GM12878 (cell line): ENCODE results near the gene CABLES1. TPM values are rescaled to one million over a fixed set of nuclear protein-coding genes. Genes with fewer than 3 reads are reported as not detected.

Source experiments
- ATAC-seq: fragments of 200-7000 bp; cut with Tn5 transposase; 3 replicates; pipeline ENCODE4 v1.9.1; 2020; ENCODE audit warnings: mild to moderate bottlenecking, moderate library complexity
- BruUV-seq: library from RNA; stranded (reverse); fragments of 400-500 nt; replicated peaks from 2 replicates; lab custom pipeline; 2021; lab: Mats Ljungman, UMichigan
- CTCF ChIA-PET: fragments of 300-600 bp; sonication (Branson Sonifier 250); formaldehyde crosslinking; extraction: SDS; loops from one replicate; lab custom pipeline; 2021; ENCODE audit warnings: inconsistent platforms; lab: Yijun Ruan, JAX
- POLR2A ChIA-PET: fragments of 350-600 bp; formaldehyde crosslinking; extraction: SDS; loops from one replicate; lab custom pipeline; 2021; ENCODE audit warnings: inconsistent platforms; lab: Charles Lee
- RAD21 ChIA-PET: fragments of 300-600 bp; sonication (Branson Sonifier 250); formaldehyde crosslinking; loops from one replicate; lab custom pipeline; 2023; ENCODE audit warnings: antibody characterized with exemption; ENCODE audit not compliant: unreplicated experiment; lab: Charles Lee
- SMC1A ChIA-PET: fragments of 300-600 bp; sonication (Branson Sonifier 250); formaldehyde crosslinking; loops from one replicate; lab custom pipeline; 2023; ENCODE audit not compliant: unreplicated experiment, uncharacterized antibody; lab: Charles Lee
- DNase-seq: peaks from one replicate; pipeline ENCODE4 v3.0.0-alpha.2; 2011; ENCODE audit warnings: low read depth, low spot score
- FAIRE-seq: peaks from 3 replicates; lab custom pipeline; 2011; peaks lifted over from hg19 to GRCh38; lab: Jason Lieb, UNC
- H2AFZ ChIP-seq: 2 replicates; pipeline ENCODE4 v1.6.0; 2011; ENCODE audit warnings: low read depth, low read length, control low read depth; ENCODE audit not compliant: control insufficient read depth
- H3K27ac ChIP-seq: 2 replicates; pipeline ENCODE4 v1.5.1; 2011; ENCODE audit warnings: control low read depth; ENCODE audit not compliant: control insufficient read depth, insufficient read depth
- H3K27me3 ChIP-seq, 2 experiments: replicated peaks in 1 of 2; 2 replicates each; pipeline versions ENCODE4 v1.6.0 to v1.6.1; 2011; ENCODE audit warnings: low read length in 1 of 2; ENCODE audit not compliant: control insufficient read depth in 2 of 2, insufficient read depth in 2 of 2
- H3K36me3 ChIP-seq, 2 experiments: 2 replicates each; pipeline ENCODE4 v1.5.1; 2011; ENCODE audit warnings: low read length in 1 of 2; ENCODE audit not compliant: control insufficient read depth in 2 of 2, insufficient read depth in 2 of 2
- H3K4me1 ChIP-seq: 2 replicates; pipeline ENCODE4 v1.6.1; 2011; ENCODE audit warnings: mild to moderate bottlenecking, low read length, moderate library complexity, mixed read lengths; ENCODE audit not compliant: control insufficient read depth, insufficient read depth
- H3K4me2 ChIP-seq: 2 replicates; pipeline ENCODE4 v1.6.0; 2011; ENCODE audit warnings: control low read depth; ENCODE audit not compliant: control insufficient read depth, insufficient read depth
- H3K4me3 ChIP-seq: fragments of 200-600 bp; sonication (generic); 2 replicates; pipeline ENCODE4 v1.5.1; 2016
- H3K79me2 ChIP-seq: 2 replicates; pipeline ENCODE4 v1.6.0; 2011; ENCODE audit warnings: low read length; ENCODE audit not compliant: control insufficient read depth, insufficient read depth
- H3K9ac ChIP-seq: 2 replicates; pipeline ENCODE4 v1.8.0; 2011; ENCODE audit warnings: low read length, control low read depth, mixed read lengths; ENCODE audit not compliant: control insufficient read depth, insufficient read depth
- H3K9me3 ChIP-seq: replicated peaks from 3 replicates; pipeline ENCODE4 v1.5.1; 2011; ENCODE audit warnings: mild to moderate bottlenecking, low read length; ENCODE audit not compliant: control insufficient read depth, insufficient read depth
- H4K20me1 ChIP-seq: 2 replicates; pipeline ENCODE4 v1.6.0; 2011; ENCODE audit not compliant: control insufficient read depth, insufficient read depth
- CHD2 ChIP-seq: IDR thresholded peaks from 2 replicates; pipeline ENCODE4 v1.6.1; 2011; ENCODE audit warnings: low read depth, low read length, improper control_type of control experiment, borderline replicate concordance
- GATAD2B ChIP-seq: fragments of 450-650 bp; conservative IDR thresholded peaks from 2 replicates; pipeline ENCODE4 v1.6.1; 2017; ENCODE audit warnings: low read depth, mild to moderate bottlenecking, moderate library complexity
- PAX8 ChIP-seq: fragments of 450-650 bp; IDR thresholded peaks from 2 replicates; pipeline ENCODE4 v1.6.1; 2017; ENCODE audit warnings: mild to moderate bottlenecking, moderate library complexity
- POLR2AphosphoS2 ChIP-seq: IDR thresholded peaks from 2 replicates; pipeline ENCODE4 v1.6.1; 2011; ENCODE audit warnings: low read depth, mild to moderate bottlenecking, low read length, improper control_type of control experiment, moderate library complexity
- SMAD1 ChIP-seq: fragments of 450-650 bp; IDR thresholded peaks from 2 replicates; pipeline ENCODE4 v1.6.1; 2018; ENCODE audit warnings: mild to moderate bottlenecking, low read depth; ENCODE audit not compliant: partially characterized antibody
- SMARCA5 ChIP-seq: fragments of 450-650 bp; IDR thresholded peaks from 2 replicates; pipeline ENCODE4 v1.6.1; 2017; ENCODE audit warnings: mild to moderate bottlenecking
- SREBF1 ChIP-seq: IDR thresholded peaks from 2 replicates; pipeline ENCODE4 v1.6.1; 2012; ENCODE audit warnings: mild to moderate bottlenecking, low read length
- WGBS: methylation state at CpG from one replicate; pipeline ENCODE4 v1.1.6; 2016; ENCODE audit warnings: low lambda C conversion rate; ENCODE audit not compliant: insufficient replicate concordance, insufficient coverage; ENCODE audit errors: missing lambda C conversion rate; 5-methylcytosine and 5-hydroxymethylcytosine counted together
- in situ Hi-C: fragments of 300-500 bp; cut with MboI; formaldehyde crosslinking; loops from 9 replicates; pipeline ENCODE4 v1.14.3; 2018; ENCODE audit warnings: mixed read lengths
- intact Hi-C: fragments of 100-400 bp; cut with micrococcal nuclease; formaldehyde crosslinking; loops from one replicate; pipeline ENCODE4 v1.14.2; 2022; ENCODE audit not compliant: unreplicated experiment
- polyA plus RNA-seq, 11 experiments: library from polyadenylated mRNA; depleted of rRNA in 4 of 11; unstranded in 6 of 11; stranded (reverse) in 5 of 11; fragments of >200 nt; fragmentation: Nextera tagmentation in 4 of 11; fragmentation: Illumina TruSeq in 1 of 11; extraction: Ambion mirVana in 4 of 11; extraction: Trizol in 1 of 11; gene quantifications; 1 replicate in 1 of 11; 2 replicates in 10 of 11; pipeline versions ENCODE4 v1.2.1 to v1.2.3, GENCODE V29; 2011 to 2016; ENCODE audit warnings: inconsistent platforms in 2 of 11, missing spikeins in 2 of 11, low read depth in 1 of 11
- total RNA-seq, 4 experiments: library from RNA; depleted of rRNA in 3 of 4; stranded (reverse); fragments of >200 nt in 3 of 4; fragmentation: Illumina TruSeq in 1 of 4; extraction: Trizol in 1 of 4; gene quantifications; 2 replicates each; pipeline versions ENCODE4 v1.2.1 to v1.2.3, GENCODE V29; 2013 to 2021
- TF ChIP-seq, protein P1 (sequence below): fragments of 150-350 bp; IDR thresholded peaks from 2 replicates; pipeline ENCODE4 v1.6.1; 2014; ENCODE audit warnings: mild to moderate bottlenecking, low read depth, low read length
- TF ChIP-seq, protein P2 (sequence below): fragments of 450-650 bp; IDR thresholded peaks from 2 replicates; pipeline ENCODE4 v1.6.1; 2017; ENCODE audit warnings: mild to moderate bottlenecking, low read depth, inconsistent platforms; ENCODE audit not compliant: poor library complexity, severe bottlenecking
- TF ChIP-seq, protein P3 (sequence below): fragments of 150-350 bp; IDR thresholded peaks from 2 replicates; pipeline ENCODE4 v1.6.1; 2016; ENCODE audit warnings: low read depth, low read length

The CABLES1 gene
- total and polyA plus RNA-seq, 10 of the 15 experiments (the other 5 are each of a cell fraction or from before 2014, with no cell fraction given), result 2.9 to 27.2 (median 8.2) TPM

DNA sequence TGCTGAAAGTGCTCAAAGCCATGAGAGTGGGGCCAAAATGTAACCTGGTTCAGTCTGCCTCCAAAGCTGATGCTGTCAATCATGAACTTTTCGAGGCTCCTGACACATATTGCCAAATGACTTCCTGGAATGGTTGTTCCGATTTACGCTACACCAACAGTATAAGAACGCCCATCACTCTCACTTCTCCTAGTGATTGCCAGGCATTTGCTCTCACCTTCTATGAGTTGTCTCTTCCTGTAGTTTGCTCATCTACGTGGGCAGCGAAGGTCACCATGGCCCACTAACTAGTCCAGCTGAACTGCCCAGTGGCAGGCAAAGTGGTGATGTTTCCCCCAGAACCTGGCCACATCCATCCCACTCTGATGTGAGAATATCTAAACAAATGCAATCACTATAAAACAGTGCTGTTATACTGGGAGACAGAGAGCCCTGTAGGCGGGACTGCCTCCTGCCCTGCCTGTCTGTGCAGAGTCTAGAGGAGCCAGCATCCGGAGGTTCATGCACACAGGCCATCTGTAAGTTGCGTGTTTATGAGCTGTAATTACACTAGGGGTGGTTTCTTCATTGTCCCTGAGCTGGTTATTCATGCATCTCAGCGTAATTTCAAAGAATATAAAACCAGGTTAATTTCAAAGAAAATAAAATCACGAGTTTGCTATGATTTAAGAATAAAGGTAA is 8.8 kb upstream of the CABLES1 start:
- RAD21 ChIA-PET, result interaction anchor here (0.8 to 3.5 kb wide), 4 partner anchors 97 to 285 kb away, joined by 3 to 9 read pairs (median 4); no protein-coding TSS in a partner anchor
- intact Hi-C loops, result no loop called here
- no peaks in the 10 kb centered on the region for H4K20me1 ChIP-seq
- POLR2A ChIA-PET, result no interaction called here
- H2AFZ ChIP-seq, result no peak overlapping the region
- H3K9me3 ChIP-seq, result no peaks in the 10 kb centered on the region
- H3K4me1 ChIP-seq, result no peaks in the 10 kb centered on the region
- no peak for DNase-seq
- no peak overlapping the region for H3K9ac ChIP-seq
- no peak for ATAC-seq
- CTCF ChIA-PET, result interaction anchor here (1.1 to 3.0 kb wide), 4 partner anchors 17 to 285 kb away, joined by 3 to 8 read pairs (median 4); no protein-coding TSS in a partner anchor
- H3K4me3 ChIP-seq, result no peak overlapping the region
- WGBS, result 44% methylated on average over 11 of the region's 11 CpGs
- H3K4me2 ChIP-seq, result no peak overlapping the region
- no TSS peak for BruUV-seq
- SMC1A ChIA-PET, result interaction anchor here (0.5 to 1.4 kb wide), 8 partner anchors 10 to 285 kb away, joined by 3 to 6 read pairs (median 3); no protein-coding TSS in a partner anchor
- no peak overlapping the region for H3K27ac ChIP-seq
- TF ChIP-seq SMARCA5 (no peak), PAX8 (no peak), SREBF1 (no peak), CHD2 (no peak), POLR2AphosphoS2 (no peak), SMAD1 (no peak), GATAD2B (no peak)
- TF ChIP-seq, protein P1, sequence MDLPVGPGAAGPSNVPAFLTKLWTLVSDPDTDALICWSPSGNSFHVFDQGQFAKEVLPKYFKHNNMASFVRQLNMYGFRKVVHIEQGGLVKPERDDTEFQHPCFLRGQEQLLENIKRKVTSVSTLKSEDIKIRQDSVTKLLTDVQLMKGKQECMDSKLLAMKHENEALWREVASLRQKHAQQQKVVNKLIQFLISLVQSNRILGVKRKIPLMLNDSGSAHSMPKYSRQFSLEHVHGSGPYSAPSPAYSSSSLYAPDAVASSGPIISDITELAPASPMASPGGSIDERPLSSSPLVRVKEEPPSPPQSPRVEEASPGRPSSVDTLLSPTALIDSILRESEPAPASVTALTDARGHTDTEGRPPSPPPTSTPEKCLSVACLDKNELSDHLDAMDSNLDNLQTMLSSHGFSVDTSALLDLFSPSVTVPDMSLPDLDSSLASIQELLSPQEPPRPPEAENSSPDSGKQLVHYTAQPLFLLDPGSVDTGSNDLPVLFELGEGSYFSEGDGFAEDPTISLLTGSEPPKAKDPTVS, result no peak
- TF ChIP-seq, protein P2, sequence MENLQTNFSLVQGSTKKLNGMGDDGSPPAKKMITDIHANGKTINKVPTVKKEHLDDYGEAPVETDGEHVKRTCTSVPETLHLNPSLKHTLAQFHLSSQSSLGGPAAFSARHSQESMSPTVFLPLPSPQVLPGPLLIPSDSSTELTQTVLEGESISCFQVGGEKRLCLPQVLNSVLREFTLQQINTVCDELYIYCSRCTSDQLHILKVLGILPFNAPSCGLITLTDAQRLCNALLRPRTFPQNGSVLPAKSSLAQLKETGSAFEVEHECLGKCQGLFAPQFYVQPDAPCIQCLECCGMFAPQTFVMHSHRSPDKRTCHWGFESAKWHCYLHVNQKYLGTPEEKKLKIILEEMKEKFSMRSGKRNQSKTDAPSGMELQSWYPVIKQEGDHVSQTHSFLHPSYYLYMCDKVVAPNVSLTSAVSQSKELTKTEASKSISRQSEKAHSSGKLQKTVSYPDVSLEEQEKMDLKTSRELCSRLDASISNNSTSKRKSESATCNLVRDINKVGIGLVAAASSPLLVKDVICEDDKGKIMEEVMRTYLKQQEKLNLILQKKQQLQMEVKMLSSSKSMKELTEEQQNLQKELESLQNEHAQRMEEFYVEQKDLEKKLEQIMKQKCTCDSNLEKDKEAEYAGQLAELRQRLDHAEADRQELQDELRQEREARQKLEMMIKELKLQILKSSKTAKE, result no peak
- TF ChIP-seq, protein P3, sequence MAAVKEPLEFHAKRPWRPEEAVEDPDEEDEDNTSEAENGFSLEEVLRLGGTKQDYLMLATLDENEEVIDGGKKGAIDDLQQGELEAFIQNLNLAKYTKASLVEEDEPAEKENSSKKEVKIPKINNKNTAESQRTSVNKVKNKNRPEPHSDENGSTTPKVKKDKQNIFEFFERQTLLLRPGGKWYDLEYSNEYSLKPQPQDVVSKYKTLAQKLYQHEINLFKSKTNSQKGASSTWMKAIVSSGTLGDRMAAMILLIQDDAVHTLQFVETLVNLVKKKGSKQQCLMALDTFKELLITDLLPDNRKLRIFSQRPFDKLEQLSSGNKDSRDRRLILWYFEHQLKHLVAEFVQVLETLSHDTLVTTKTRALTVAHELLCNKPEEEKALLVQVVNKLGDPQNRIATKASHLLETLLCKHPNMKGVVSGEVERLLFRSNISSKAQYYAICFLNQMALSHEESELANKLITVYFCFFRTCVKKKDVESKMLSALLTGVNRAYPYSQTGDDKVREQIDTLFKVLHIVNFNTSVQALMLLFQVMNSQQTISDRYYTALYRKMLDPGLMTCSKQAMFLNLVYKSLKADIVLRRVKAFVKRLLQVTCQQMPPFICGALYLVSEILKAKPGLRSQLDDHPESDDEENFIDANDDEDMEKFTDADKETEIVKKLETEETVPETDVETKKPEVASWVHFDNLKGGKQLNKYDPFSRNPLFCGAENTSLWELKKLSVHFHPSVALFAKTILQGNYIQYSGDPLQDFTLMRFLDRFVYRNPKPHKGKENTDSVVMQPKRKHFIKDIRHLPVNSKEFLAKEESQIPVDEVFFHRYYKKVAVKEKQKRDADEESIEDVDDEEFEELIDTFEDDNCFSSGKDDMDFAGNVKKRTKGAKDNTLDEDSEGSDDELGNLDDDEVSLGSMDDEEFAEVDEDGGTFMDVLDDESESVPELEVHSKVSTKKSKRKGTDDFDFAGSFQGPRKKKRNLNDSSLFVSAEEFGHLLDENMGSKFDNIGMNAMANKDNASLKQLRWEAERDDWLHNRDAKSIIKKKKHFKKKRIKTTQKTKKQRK, result no peak
- TF ChIP-seq, all 136 proteins: peak for 0
- no peak for FAIRE-seq
- H3K79me2 ChIP-seq, result no peaks in the 10 kb centered on the region
- in situ Hi-C loops, result no loop called here
- no peaks in the 10 kb centered on the region for H3K27me3 ChIP-seq
- no peaks in the 10 kb centered on the region for H3K36me3 ChIP-seq
